ENCODE measurements around the gene IER3.

IER3 gene

DNA sequence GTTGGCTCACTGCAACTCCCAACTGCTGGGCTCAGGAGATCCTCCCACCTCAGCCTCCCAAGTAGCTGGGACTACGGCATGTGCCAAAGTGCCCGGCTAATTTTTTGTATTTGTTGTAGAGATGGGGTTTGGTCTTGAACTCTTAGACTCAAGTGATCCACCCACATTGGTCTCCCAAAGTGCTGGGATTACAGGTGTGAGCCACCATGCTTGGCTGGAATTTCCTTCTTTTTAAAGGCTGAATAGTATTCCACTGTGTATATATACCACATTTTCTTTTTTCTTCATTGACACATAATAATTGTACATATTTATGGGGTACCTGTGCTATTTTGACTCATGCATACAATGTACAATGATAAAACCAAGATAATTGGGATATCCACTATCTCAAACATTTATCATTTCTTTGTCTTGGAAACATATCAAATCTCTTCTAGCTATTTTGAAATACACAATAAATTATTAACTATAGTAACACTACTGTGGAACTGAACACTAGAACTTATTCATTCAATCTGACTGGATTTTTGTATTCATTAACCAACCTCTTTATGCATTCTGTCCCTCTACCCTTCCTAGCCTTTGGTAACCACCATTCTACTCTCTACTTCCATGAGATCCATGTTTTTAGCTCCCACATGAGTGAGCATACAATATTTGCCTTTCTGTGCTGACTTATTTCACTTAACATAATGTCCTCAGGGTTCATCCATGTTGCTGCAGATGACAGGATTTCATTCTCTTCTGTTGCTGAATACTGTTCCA lies 35.1 kb downstream of the IER3 start:
- no peak for DNase-seq (ENCODE audit: low read depth in 2 of 3, low spot score in 2 of 3)

DNA sequence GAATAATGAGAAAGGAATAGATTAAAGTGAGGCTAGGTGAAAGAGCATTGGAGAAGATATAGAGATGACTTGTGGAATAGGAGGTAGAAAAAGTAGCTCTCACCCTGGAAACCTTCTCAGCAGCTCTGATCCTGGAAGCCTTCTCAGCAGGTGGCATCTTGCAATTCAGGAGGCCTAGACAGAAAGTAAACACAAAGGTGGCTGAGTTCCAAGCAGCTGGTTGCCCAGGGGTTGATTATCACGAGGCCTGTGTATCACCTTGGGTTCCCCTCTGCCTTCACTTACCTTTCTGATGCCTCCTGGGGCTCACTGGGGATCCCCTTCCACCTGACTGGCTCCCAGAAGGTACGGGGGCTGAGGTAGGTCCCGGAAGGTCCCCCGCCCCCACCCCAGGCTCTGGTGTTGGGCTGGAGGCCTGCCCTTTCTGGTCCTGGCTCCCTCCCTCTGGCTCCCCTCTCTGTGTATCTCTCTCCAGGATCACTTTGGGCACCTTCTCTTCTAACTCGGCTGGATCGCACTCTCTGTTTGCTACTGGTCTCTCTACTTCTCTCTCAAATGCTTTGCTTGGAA lies 37.0 kb downstream of the IER3 start:
- DNase-seq (ENCODE audit: low read depth in 2 of 3, low spot score in 2 of 3): no peak

DNA sequence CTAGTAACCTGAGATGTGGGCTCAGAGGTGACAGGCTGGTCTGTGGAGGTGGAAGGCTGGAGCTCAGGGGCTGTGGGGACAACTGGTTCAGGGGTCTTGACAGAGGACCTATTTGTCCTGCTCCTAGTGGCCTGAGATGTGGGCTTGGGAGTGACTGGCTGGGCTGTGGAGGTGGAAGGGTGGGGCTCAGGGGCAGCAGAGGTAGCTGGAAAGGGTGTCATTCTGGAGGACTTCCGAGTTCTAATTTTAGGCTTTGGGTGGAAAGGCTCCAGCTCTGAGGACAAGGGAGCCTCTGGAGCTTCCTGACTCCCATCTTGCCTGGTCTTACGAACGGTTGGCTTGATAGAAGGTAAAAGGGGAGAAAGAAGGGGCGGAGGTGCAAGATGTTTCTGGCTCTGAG lies 38.7 kb downstream of the IER3 start:
- no peak for DNase-seq (ENCODE audit: low read depth in 2 of 3, low spot score in 2 of 3)

DNA sequence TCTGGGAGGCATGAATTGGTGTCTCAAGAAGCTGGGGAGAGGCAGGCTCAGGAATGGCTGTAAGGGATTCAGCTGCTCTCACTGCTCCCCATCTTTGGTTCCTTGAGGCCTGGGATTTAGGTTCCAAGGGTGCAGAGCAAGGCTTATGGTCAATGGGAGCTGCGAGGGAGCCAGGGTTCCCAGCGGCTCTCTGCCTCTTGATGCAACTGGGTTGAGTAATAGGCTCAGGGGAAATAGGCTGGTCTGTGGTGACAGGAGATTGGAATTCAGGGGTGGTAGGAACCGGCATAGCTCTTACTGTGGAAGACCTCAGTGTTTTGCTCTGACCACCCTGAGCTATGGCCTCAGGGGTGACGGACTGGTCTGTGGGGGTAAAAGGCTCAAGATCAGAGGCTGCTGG lies 40.5 kb downstream of the IER3 start:
- no peak for DNase-seq (ENCODE audit: low read depth in 2 of 3, low spot score in 2 of 3)

DNA sequence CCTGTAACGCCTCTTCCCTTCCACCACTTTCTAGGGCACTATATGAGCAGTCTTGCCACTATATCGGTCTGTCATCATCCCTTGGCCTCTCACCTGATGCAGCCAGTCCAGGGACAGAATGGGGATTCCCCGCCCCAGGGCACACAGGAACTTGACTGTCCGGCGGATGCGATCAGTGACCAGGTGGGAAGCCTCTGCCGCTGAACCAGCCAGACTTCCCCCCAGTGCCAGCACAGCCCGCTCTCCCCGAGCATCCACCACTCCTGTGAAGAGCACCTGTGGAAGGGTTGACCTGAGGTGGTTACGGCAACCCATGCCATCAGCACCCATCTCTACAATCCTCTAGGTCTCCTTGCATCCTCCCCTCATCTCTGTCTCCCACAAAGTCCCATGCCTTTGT lies 41.3 kb downstream of the IER3 start:
- DNase-seq (ENCODE audit: low read depth in 2 of 3, low spot score in 2 of 3): no peak

DNA sequence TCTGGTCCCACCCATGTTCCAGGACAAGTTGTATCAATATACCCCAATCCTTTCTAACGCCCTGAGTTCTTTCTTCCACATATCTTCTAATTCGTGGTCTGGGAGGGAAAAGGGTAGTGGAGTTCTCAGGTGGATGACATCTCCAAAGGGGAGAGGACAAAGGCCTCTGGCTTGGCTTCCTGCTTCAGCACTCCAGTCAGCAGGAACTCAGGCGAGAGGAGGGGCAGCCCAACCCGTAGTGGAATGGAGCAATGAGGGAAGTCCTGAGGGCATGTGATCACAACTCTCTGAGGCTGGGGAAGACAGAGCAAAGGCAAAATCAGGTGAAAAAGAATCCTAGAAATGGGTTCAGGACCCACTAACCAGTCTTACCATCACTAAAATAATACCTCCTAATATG lies 44.0 kb downstream of the IER3 start:
- no peak for DNase-seq (ENCODE audit: low read depth in 2 of 3, low spot score in 2 of 3)

DNA sequence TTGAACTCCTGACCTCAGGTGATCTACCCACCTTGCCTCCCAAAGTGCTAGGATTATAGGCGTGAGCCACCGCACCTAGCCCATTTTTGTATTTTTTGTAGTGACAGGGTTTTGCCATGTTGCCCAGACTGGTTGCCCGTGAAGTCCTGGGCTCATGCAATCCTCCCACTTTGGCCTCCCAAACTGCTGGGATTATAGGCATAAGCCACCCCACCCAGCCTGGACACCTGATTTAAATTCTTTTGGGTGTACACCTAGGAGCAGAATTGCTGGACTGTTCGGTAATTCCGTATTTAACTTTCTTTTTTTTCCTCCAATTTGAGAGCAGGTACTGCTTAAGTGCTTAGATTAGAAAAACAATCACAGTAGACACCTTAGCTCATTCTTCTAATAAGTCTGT lies 47.9 kb downstream of the IER3 start:
- no peak for DNase-seq (ENCODE audit: low read depth in 2 of 3, low spot score in 2 of 3)
